ENCODE data around the gene MTUS2.

Gene MTUS2

DNA sequence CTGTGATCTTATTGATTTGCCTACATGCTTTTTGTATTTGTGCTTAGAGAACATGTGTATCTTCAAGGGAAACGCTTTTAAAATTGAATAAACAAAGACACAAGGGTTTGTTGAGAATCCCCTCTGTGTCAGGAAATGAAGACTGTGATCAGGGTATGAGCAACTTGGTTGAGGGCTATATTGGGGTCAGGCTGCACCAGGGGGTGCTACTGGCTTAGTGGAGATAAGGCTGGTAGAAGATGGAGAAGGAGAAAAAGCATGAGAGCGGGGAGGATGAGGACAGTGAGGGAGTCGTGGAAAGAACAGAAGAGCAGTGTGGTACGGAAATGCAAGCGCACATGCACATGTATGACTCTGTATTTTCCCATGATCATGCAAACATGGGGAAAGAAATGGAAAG is 201.6 kb downstream of the MTUS2 start:
- no peak for DNase-seq (ENCODE audit: extremely low spot score)
- no peak for TF ChIP-seq L3MBTL2 (conservative IDR thresholded peaks at IDR 0.05)
- TF ChIP-seq, protein P1, sequence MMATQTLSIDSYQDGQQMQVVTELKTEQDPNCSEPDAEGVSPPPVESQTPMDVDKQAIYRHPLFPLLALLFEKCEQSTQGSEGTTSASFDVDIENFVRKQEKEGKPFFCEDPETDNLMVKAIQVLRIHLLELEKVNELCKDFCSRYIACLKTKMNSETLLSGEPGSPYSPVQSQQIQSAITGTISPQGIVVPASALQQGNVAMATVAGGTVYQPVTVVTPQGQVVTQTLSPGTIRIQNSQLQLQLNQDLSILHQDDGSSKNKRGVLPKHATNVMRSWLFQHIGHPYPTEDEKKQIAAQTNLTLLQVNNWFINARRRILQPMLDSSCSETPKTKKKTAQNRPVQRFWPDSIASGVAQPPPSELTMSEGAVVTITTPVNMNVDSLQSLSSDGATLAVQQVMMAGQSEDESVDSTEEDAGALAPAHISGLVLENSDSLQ (IDR thresholded peaks at IDR 0.05): no peak
- TF ChIP-seq SUZ12 (IDR thresholded peaks at IDR 0.05): no peak
- TF ChIP-seq ELF4 (IDR thresholded peaks at IDR 0.05): no peak
- no peak for TF ChIP-seq FOXM1 (IDR thresholded peaks at IDR 0.05; ENCODE audit: borderline replicate concordance)
- TF ChIP-seq FOXK2 (IDR thresholded peaks at IDR 0.05): no peak
- no peak for TF ChIP-seq NFRKB (IDR thresholded peaks at IDR 0.05)
- TF ChIP-seq LEF1 (IDR thresholded peaks at IDR 0.05; ENCODE audit: borderline replicate concordance): no peak
- no peak for TF ChIP-seq SP1 (IDR thresholded peaks at IDR 0.05)
- TF ChIP-seq ZNF384 (IDR thresholded peaks at IDR 0.05): no peak
- TF ChIP-seq FOXA1 (IDR thresholded peaks at IDR 0.05): no peak
- no peak for TF ChIP-seq CTBP1 (IDR thresholded peaks at IDR 0.05; ENCODE audit: borderline replicate concordance)
- TF ChIP-seq ARNT (IDR thresholded peaks at IDR 0.05): no peak
- no peak for TF ChIP-seq BHLHE40 (IDR thresholded peaks at IDR 0.05; ENCODE audit: borderline replicate concordance)
- TF ChIP-seq TARDBP (IDR thresholded peaks at IDR 0.05): no peak
- no peak for TF ChIP-seq HDGF (IDR thresholded peaks at IDR 0.05; ENCODE audit: borderline replicate concordance)
- POLR2A ChIA-PET: no interaction called here

DNA sequence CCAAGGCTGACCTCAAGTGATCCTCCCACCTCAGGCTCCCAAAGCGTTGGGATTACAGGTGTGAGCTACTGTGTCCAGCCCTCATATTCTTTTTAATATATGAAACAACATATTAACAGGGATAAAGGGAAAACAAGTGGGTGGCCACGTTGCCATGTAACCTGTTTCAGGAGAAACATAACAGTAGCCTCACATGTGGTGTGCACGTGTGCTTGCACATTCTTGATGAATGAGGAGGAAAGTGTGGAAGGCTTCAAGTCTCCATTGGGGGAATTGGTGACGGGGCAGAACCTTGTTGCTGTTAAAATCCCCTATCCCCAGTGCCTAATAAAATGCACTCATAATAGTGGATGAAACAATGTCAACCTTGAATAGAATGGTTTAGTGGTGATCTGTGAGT is 202.3 kb downstream of the MTUS2 start:
- ChIA-PET POLR2A (no interaction called here), CTCF (no interaction called here)
- no peak for DNase-seq (ENCODE audit: extremely low spot score)
- TF ChIP-seq ARNT (IDR thresholded peaks at IDR 0.05) (no peak), CTBP1 (IDR thresholded peaks at IDR 0.05; ENCODE audit: borderline replicate concordance) (no peak), SUZ12 (IDR thresholded peaks at IDR 0.05) (no peak), LEF1 (IDR thresholded peaks at IDR 0.05; ENCODE audit: borderline replicate concordance) (no peak), ELF4 (IDR thresholded peaks at IDR 0.05) (no peak), L3MBTL2 (conservative IDR thresholded peaks at IDR 0.05) (no peak), NFRKB (IDR thresholded peaks at IDR 0.05) (no peak), BHLHE40 (IDR thresholded peaks at IDR 0.05; ENCODE audit: borderline replicate concordance) (no peak), SP1 (IDR thresholded peaks at IDR 0.05) (no peak)

More for the DNA sequence above, 201.6 kb downstream of the MTUS2 start:
- CTCF ChIA-PET: no interaction called here

DNA sequence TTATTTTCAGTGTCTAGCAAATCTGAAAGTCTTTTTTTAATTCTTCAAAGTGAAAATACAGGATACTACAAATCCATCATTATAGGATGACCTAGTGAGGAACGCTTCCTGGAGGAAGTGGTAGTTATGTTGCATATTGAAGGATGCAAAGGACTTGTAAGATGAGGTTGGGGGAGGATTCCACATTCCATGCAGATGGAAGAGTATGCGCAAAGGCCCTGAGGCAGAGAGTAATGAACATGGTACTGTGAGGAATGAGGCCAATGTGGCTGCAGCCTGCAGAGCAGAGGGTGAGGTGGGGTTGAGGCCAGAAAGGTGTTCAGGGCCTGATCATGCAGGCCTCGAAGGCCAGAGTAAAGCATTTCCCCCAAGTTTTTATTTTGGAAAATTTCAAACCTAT is 202.8 kb downstream of the MTUS2 start:
- POLR2A ChIA-PET: no interaction called here
- DNase-seq (ENCODE audit: extremely low spot score): no peak
- TF ChIP-seq TARDBP (IDR thresholded peaks at IDR 0.05) (no peak), SUZ12 (IDR thresholded peaks at IDR 0.05) (no peak), ARNT (IDR thresholded peaks at IDR 0.05) (no peak), FOXM1 (IDR thresholded peaks at IDR 0.05; ENCODE audit: borderline replicate concordance) (no peak), CTBP1 (IDR thresholded peaks at IDR 0.05; ENCODE audit: borderline replicate concordance) (no peak), ZNF384 (IDR thresholded peaks at IDR 0.05) (no peak), FOXA1 (IDR thresholded peaks at IDR 0.05) (no peak), L3MBTL2 (conservative IDR thresholded peaks at IDR 0.05) (no peak), ELF4 (IDR thresholded peaks at IDR 0.05) (no peak), NFRKB (IDR thresholded peaks at IDR 0.05) (no peak), HDGF (IDR thresholded peaks at IDR 0.05; ENCODE audit: borderline replicate concordance) (no peak), LEF1 (IDR thresholded peaks at IDR 0.05; ENCODE audit: borderline replicate concordance) (no peak)
- CTCF ChIA-PET: no interaction called here

DNA sequence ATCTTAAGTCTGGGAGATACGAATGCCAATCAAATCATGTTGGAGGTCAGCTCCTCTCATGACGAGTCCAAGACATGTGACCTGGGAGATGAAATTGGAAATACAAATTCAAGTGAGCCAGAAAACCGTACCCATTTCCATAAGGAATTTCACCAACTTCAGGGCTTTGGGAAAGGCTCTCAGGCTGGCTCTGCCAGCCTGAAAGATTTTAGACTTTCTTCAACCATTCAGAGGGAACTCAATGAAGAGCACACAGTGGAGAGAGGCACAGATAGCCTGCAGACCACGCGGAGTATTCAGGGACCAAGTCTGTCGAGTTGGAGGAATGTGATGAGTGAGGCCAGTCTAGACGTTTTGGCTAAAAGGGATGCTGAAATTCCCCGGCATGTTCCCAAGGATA is 204.6 kb downstream of the MTUS2 start:
- ChIA-PET POLR2A (no interaction called here), CTCF (no interaction called here)
- no peak for DNase-seq (ENCODE audit: extremely low spot score)
- TF ChIP-seq ELF4 (IDR thresholded peaks at IDR 0.05) (no peak), SP1 (IDR thresholded peaks at IDR 0.05) (no peak), CTBP1 (IDR thresholded peaks at IDR 0.05; ENCODE audit: borderline replicate concordance) (no peak), NFRKB (IDR thresholded peaks at IDR 0.05) (no peak), FOXM1 (IDR thresholded peaks at IDR 0.05; ENCODE audit: borderline replicate concordance) (no peak), FOXK2 (IDR thresholded peaks at IDR 0.05) (no peak), LEF1 (IDR thresholded peaks at IDR 0.05; ENCODE audit: borderline replicate concordance) (no peak), BHLHE40 (IDR thresholded peaks at IDR 0.05; ENCODE audit: borderline replicate concordance) (no peak), L3MBTL2 (conservative IDR thresholded peaks at IDR 0.05) (no peak), HDGF (IDR thresholded peaks at IDR 0.05; ENCODE audit: borderline replicate concordance) (no peak), ARNT (IDR thresholded peaks at IDR 0.05) (no peak), SUZ12 (IDR thresholded peaks at IDR 0.05) (no peak)
- TF ChIP-seq, protein P1 (IDR thresholded peaks at IDR 0.05): no peak

DNA sequence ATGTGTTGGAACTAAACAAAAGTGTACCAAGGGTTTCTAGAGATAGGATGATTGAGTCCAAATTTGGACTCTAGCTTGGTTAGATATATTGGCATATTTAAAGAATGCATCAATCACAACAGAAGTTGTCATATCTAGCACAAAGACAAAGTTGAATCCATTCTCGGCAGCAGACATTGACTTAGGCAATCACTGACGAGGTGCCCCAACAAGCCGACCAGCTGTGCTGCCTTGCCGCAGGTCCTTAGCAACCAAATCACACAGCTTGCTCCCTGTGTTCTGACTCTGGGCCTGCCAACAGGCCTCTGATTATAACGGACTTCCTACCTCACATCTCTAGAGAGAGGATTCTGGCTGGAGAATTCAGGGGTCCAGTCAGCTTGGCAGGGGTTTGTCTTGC is 208.7 kb downstream of the MTUS2 start:
- TF ChIP-seq CTBP1 (IDR thresholded peaks at IDR 0.05; ENCODE audit: borderline replicate concordance) (no peak), L3MBTL2 (conservative IDR thresholded peaks at IDR 0.05) (no peak), FOXA1 (IDR thresholded peaks at IDR 0.05) (no peak), ARNT (IDR thresholded peaks at IDR 0.05) (no peak), SP1 (IDR thresholded peaks at IDR 0.05) (no peak), TARDBP (IDR thresholded peaks at IDR 0.05) (no peak), FOXM1 (IDR thresholded peaks at IDR 0.05; ENCODE audit: borderline replicate concordance) (no peak), NFRKB (IDR thresholded peaks at IDR 0.05) (no peak), ELF4 (IDR thresholded peaks at IDR 0.05) (no peak), FOXK2 (IDR thresholded peaks at IDR 0.05) (no peak), LEF1 (IDR thresholded peaks at IDR 0.05; ENCODE audit: borderline replicate concordance) (no peak), ZNF384 (IDR thresholded peaks at IDR 0.05) (no peak), BHLHE40 (IDR thresholded peaks at IDR 0.05; ENCODE audit: borderline replicate concordance) (no peak), HDGF (IDR thresholded peaks at IDR 0.05; ENCODE audit: borderline replicate concordance) (no peak), SUZ12 (IDR thresholded peaks at IDR 0.05) (no peak)
- TF ChIP-seq, protein P1 (IDR thresholded peaks at IDR 0.05): no peak
- DNase-seq (ENCODE audit: extremely low spot score): no peak
- CTCF ChIA-PET: no interaction called here
- POLR2A ChIA-PET: no interaction called here

DNA sequence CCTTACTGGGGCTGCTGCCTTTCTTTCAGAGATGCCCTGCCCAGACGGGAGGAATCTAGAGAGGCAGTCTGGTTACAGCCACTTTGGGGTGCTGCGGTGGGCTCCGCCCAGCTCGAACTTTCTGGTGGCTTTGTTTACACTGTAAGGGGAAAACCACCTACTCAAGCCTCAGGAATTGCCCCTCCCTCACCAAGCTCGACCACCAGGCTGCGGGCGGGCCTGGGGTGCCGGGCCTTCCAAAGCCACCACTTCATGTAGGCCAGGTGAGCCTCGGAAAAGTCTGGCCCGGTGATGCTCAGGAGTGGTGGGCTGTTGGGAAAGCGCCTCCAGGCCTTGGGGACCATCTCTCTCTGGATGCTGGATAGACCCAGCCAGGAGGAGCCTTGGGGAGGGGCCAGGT is 218.6 kb downstream of the MTUS2 start:
- ChIA-PET CTCF (no interaction called here), POLR2A (no interaction called here)
- TF ChIP-seq, protein P1 (IDR thresholded peaks at IDR 0.05): no peak
- TF ChIP-seq HDGF (IDR thresholded peaks at IDR 0.05; ENCODE audit: borderline replicate concordance) (no peak), BHLHE40 (IDR thresholded peaks at IDR 0.05; ENCODE audit: borderline replicate concordance) (no peak)
- no peak for DNase-seq (ENCODE audit: extremely low spot score)

Data from HEK293T (cell line).